Measurements from ENCODE around the gene CAMK1D.

Gene CAMK1D

DNA sequence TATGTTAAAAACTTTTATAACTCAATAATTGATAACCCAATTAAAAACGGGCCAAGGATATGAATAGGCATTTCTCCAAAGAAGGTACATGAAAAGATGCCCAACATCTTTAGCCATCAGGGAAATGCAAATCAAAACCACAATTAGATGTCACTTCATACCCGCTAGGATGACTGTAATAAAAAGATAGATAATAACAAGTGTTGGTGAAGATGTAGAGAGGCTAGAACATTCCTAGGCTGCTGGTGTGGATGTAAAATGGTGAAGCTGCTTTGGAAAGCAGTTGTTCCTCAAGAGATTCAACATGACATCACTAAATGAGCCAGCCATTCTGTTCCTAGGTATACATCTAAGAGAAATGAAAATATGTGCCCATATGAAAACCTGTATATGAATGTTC is 35.6 kb downstream of the CAMK1D start:
- TF ChIP-seq, protein P1, sequence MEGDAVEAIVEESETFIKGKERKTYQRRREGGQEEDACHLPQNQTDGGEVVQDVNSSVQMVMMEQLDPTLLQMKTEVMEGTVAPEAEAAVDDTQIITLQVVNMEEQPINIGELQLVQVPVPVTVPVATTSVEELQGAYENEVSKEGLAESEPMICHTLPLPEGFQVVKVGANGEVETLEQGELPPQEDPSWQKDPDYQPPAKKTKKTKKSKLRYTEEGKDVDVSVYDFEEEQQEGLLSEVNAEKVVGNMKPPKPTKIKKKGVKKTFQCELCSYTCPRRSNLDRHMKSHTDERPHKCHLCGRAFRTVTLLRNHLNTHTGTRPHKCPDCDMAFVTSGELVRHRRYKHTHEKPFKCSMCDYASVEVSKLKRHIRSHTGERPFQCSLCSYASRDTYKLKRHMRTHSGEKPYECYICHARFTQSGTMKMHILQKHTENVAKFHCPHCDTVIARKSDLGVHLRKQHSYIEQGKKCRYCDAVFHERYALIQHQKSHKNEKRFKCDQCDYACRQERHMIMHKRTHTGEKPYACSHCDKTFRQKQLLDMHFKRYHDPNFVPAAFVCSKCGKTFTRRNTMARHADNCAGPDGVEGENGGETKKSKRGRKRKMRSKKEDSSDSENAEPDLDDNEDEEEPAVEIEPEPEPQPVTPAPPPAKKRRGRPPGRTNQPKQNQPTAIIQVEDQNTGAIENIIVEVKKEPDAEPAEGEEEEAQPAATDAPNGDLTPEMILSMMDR (IDR thresholded peaks at IDR 0.05; ENCODE audit: unreplicated experiment in 3 of 3) = no peak
- Mint-ChIP-seq H3K9me3 (peaks cover 6% of the 10 kb centered on the region), H3K4me1 (peaks cover 13% of the 10 kb centered on the region), H3K27ac (no peak overlapping the region), H3K27me3 (ENCODE audit: low read depth) (peaks cover 20% of the 10 kb centered on the region), H3K36me3 (ENCODE audit: low read depth) (no peaks in the 10 kb centered on the region), H3K4me3 (no peak overlapping the region)

DNA sequence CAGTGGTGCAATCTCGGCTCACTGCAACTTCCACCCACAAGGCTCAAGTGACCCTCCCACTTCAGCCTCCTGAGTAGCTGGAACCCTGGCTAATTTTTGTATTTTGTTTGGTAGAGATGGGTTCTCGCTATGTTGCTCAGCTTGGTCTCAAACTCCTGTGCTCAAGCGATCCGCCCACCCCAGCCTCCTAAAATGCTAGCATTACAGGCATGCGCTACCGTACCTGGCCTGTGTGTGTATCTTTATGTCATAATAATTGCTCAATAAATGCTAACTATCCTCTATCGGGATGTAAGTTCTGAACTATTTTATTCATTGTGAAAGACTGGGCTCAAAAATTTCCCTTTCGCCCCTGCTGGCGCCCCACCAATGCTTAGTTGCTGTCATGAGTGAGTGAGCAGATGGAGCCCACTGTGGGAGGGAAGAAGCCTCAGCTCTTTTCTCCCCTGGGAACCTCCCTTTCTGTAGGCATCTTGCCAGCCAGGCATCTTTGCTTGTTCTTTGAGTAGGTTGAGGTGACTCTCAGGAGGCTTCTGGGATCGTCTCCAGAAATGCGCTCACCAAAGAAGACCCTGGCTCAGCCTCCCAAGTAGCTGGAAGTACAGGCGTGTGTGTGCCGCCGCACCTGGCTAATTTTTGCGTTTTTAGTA is 38.3 kb downstream of the CAMK1D start:
- Mint-ChIP-seq H3K4me1 (peaks cover 25% of the 10 kb centered on the region), H3K36me3 (ENCODE audit: low read depth) (no peaks in the 10 kb centered on the region), H3K27me3 (ENCODE audit: low read depth) (peaks cover 16% of the 10 kb centered on the region), H3K4me3 (no peak overlapping the region), H3K27ac (no peak overlapping the region), H3K9me3 (peaks cover 6% of the 10 kb centered on the region)
- TF ChIP-seq, protein P1 (IDR thresholded peaks at IDR 0.05; ENCODE audit: unreplicated experiment in 3 of 3) = no peak

DNA sequence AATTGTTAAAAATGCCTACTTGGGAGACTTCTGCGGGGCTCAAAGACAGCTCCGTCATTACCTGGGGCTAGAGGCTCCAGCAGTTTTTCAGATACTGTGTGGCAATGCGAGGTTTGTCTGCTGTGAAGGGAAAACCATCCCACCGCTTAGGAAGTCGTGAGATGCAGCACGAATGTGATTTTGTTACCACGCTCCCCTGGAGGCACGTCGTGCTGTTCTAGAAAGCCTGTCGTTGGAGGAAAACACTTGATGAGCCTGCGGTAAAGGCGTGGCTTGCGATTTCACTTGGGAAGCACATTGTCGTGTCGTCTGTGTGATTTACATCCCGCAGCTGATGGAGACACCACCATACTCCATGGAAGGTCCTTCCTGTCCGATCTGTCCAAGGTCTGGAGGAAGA is 39.3 kb downstream of the CAMK1D start:
- no peak overlapping the region for H3K27ac Mint-ChIP-seq
- no peak overlapping the region for H3K4me3 Mint-ChIP-seq
- no peaks in the 10 kb centered on the region for H3K36me3 Mint-ChIP-seq (ENCODE audit: low read depth)
- peaks cover 25% of the 10 kb centered on the region for H3K4me1 Mint-ChIP-seq
- H3K9me3 Mint-ChIP-seq = peaks cover 6% of the 10 kb centered on the region
- H3K27me3 Mint-ChIP-seq (ENCODE audit: low read depth) = peaks cover 13% of the 10 kb centered on the region
- TF ChIP-seq, protein P1 (IDR thresholded peaks at IDR 0.05; ENCODE audit: unreplicated experiment in 3 of 3) = no peak

DNA sequence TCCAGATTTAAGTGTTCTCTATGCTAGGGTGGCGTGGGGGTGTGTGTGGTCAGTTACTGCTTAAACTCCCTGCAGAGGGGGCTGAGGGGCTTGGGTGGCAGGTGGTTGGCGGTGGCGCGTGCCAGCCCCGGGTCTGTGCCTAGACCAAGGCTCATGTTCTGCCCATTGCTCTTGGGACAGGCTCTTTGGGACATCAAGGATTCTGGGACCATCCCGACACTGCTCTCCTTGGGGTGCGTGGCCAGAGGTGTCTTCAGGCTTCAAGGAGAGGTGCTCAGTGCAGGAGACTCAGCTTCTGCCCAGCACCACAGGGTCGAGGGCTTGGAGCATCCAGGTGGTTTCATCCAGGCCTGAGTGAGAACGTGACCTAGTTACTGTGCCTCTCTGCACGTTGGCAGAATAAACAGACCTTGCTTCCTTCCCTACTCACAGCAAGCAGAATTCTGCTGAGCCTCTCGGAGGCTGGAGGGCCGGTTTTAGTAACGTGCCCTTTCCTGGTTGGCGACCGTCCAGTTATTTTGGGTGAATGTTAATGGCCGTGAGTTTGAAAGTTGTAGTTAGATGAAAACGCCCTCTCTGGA is 39.9 kb downstream of the CAMK1D start:
- no peak overlapping the region for H3K27ac Mint-ChIP-seq
- no peak overlapping the region for H3K4me3 Mint-ChIP-seq
- H3K4me1 Mint-ChIP-seq = peaks cover 25% of the 10 kb centered on the region
- TF ChIP-seq, protein P1 (IDR thresholded peaks at IDR 0.05; ENCODE audit: unreplicated experiment in 3 of 3) = no peak
- H3K36me3 Mint-ChIP-seq (ENCODE audit: low read depth) = no peaks in the 10 kb centered on the region
- peaks cover 6% of the 10 kb centered on the region for H3K9me3 Mint-ChIP-seq
- H3K27me3 Mint-ChIP-seq (ENCODE audit: low read depth) = peaks cover 13% of the 10 kb centered on the region

DNA sequence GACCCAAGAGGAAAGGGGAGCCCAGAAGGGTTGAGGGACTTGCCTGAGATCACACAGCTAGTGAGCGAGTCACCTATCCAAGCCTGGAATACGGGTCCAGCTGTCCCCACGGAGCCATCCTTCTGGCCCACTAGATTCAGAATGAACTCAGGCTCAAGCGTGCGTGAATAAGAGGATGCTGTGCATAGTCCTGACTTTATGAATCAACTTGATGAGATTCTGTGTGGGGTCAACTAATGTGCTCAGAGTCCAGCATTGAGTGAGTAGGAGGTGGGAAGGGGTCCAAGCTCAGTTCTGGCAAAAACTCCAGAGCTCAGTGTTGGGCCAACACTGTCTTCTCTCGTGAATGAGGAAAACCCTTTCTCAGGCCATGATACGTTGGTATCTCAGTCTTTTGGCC is 41.4 kb downstream of the CAMK1D start:
- Mint-ChIP-seq H3K4me3 (no peak overlapping the region), H3K36me3 (ENCODE audit: low read depth) (no peaks in the 10 kb centered on the region), H3K9me3 (no peaks in the 10 kb centered on the region), H3K4me1 (peaks cover 25% of the 10 kb centered on the region), H3K27ac (peak overlapping the region in 2 of 3 experiments; percentile 36 to 78), H3K27me3 (ENCODE audit: low read depth) (peaks cover 13% of the 10 kb centered on the region)
- TF ChIP-seq, protein P1 (IDR thresholded peaks at IDR 0.05; ENCODE audit: unreplicated experiment in 3 of 3) = no peak

DNA sequence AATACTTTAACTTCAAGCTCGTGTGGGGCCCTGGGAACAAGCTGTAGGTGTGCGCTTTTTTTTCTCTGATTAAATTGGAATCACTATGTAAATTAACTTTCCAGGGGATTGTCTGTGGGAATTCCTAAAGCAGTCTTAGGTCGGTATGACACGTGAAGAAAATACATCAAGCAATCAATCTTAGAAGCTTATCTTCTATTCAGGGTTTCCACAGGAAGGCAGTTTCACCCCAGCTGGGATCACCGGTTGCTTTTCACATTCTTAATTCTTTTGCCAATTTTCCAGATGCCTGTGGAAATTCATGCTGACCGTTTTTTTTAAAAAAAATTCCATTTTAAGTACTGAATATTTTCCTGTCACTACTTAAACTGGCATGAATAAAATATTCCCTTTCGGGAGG is 41.9 kb downstream of the CAMK1D start:
- peaks cover 13% of the 10 kb centered on the region for H3K27me3 Mint-ChIP-seq (ENCODE audit: low read depth)
- peaks cover 26% of the 10 kb centered on the region for H3K4me1 Mint-ChIP-seq
- H3K27ac Mint-ChIP-seq = peak overlapping the region in 2 of 3 experiments; percentile 36 to 78
- no peaks in the 10 kb centered on the region for H3K36me3 Mint-ChIP-seq (ENCODE audit: low read depth)
- H3K9me3 Mint-ChIP-seq = no peaks in the 10 kb centered on the region
- TF ChIP-seq, protein P1 (IDR thresholded peaks at IDR 0.05; ENCODE audit: unreplicated experiment in 3 of 3) = no peak
- H3K4me3 Mint-ChIP-seq = no peak overlapping the region
